CD4-positive, alpha-beta T cell treated with Interleukin-6 at 100 ng/mL for 8 hours (primary cell): ENCODE data around the gene KNDC1.

Source experiments
- DNase-seq: peaks from one replicate; pipeline ENCODE4 v3.0.0-alpha.2; 2020; ENCODE audit warnings: mixed read lengths, low spot score

The KNDC1 gene

DNA sequence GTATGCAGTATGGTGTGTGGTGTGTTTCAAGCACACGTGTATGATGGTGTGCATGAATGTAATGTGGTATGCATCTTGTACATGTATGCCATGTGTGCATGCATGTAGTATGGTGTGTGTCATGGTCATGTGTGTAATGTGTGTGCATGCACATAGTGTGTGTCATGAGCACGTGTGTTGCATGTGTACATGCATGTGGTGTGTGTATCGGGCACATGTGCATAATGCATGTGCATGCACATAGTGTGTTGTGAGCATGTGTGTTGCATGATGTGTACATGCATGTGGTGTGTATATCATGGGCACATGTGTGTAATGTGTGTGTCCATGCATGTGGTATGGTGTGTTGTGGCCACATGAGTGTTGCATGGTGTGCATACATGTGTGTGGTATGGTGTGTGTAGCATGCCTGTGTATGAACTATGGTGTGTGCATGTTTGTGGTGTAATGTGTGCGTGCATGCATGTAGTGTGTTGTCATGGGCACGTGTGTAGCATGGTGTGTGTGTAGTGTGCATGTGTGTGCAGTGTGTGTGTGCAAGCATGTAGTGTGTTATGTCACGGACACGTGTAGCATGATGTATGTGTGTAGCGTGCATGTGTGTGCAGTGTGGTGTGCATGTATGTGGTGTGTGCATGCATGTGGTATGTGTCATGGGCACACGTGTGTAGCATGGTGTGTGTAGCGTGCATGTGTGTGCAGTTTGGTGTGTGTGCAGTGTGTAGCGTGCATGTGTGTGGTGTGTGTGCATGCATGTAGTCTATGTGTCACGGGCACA lies 17.6 kb downstream of the KNDC1 start:
- DNase-seq, result no peak

DNA sequence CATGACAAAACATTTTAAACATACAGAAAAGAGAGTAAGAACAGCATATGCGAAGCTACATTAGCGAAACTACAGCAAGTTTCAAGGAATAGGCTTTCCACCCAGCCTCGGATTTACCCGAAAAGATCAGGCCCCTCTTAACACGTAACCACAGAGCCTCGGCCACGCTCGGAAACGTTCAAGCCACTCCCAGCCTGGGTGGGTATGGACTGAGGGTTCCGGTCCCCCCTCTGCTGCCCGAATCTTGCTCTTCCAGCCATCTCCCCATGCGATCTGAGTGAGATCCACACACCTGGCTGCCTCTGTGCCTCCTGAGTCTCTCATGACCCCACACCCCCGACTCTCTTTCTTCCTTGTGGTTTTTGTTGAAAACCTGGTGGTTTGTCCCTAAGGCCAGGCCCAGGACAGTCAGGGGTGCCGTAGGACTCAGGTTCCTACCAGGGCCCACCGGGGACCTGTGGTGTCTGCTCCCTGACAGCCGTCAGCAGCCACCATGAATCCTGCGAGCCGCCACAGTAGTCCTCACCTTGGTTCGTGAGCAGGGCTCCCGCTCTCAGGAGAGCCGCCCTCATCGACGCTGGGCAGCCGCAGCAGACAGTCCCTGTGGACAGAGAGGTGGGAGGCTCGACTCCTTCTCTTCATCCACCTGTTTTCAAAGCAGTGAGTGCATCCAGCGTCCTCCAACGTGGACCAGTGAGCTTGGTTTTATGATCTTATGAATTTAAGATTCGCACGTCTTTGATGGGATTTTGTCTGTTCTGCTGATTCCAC lies 18.5 kb downstream of the KNDC1 start:
- DNase-seq, result no peak

DNA sequence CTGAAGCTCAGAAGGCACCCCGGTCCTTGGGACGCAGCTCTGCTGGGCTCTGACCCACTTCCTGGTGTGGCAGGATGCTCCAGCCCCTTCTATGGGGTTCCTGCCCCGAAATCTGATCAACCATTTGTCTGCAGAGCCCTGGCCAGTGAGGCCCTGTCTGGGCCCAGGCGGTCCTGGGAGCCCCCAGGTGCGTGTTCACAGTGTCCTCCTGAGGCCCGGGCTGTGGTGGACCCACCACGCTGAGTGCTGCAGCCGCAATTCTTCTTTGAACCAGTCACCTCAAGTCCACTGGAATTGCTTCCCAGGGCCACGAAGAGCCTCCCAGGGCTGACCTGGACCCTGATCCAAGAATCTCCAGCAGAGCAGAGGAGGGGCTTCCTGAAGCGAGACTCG lies 19.1 kb downstream of the KNDC1 start:
- DNase-seq, result no peak

DNA sequence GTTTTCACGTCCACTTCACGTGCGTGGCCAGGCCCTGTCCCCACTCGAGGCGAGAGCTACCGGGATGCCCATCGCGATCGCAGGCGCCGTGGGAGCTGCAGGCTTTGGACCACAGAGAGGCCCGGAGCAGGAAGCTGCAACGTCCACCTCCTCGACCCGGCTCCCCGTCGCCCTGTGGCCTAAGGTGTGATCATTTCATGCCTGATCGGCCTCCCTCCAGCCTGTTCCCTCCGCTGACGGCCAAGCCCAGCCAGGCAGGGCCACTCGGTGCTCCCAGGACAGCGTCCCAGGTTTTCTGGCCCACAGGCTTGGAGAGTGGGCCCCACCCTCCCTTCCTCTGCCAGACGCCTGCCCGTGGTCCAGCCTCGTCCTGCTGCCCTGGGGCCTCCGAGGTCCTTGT lies 19.6 kb downstream of the KNDC1 start:
- DNase-seq, result no peak

DNA sequence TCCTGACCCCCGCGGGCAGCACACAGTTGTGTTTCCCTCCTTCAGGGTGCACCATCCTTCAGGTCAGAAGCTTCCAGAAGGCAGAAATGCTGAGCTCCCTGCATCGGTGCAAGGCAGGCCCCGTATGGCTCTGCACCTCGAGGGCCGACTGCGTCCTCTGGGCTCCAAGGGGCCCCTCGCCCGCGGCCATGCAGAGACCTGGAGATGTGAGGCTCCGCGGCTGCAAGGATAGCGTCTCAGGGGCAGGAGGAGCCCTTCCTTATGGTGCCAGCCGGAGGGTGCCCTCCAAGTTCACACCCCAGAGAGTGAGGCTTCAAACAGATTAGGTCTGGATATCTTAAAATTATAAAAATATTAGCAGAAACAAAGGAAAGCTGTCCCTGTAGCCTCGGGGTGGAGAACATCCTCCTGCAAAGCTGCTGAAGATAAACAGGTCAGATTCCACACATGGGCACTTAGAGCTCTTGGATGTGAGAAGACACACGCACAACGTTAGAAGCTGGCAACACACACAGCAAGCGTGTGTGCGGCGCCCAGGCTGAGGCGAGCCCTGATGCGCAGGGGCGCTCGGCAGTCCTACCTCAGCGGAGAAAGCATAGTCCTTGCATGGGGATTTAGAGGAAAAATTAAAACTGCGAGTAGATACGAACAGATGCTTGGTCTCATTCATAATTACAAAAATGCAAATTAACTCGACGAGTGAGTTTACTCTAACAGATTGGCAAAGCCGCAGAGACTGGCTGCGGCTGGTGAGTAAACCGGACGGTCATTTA lies 20.4 kb downstream of the KNDC1 start:
- DNase-seq, result no peak

DNA sequence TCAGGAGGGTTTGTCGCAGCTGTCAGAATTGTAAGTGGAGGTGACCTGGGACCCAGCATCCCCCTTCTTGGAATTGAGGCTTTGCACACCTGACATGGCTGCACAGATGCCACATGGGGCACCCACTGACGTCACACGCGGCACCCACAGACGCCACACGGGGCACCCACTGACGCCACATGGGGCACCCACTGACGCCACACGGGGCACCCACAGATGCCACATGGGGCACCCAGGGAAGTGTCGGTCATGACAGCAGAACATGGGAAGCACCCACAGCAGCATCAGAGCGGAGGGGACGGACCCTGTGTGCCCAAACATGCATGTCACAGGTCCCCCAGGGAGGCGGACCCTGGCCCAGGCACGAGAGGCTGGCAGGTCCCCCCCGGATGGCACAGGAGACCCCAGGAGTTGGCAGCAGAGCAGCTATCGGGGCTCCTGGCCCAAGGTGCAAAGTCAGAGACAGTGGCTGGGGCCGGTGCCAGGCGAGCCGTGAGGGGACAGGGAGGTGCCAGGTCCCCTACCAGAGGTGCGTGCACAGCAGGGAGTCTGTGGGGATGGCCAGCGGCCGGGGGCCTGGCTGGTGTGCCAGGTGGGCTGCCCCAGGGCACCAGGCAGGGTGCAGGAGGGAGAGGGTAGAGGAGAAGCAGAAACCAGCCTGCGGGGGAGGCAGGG lies 21.1 kb downstream of the KNDC1 start:
- no peak for DNase-seq

DNA sequence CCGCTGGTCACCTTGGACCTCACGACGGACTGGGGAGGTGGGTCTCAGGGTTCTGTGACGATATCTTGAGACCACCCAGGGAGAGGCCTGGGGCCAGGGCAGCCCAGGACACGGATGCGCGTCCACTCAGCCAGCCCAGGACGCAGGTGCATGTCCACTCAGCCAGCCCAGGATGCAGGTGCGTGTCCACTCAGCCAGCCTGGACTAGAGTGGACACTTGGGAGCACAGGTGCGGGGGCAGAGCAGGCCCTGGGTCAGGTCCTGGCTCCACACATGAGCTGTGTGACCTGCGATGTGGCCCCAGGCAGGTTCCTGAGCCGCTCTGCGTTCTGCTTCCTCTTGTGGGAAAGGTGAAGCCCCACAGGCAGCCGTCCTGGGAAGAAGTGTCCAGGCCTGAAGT lies 22.2 kb downstream of the KNDC1 start:
- no peak for DNase-seq

DNA sequence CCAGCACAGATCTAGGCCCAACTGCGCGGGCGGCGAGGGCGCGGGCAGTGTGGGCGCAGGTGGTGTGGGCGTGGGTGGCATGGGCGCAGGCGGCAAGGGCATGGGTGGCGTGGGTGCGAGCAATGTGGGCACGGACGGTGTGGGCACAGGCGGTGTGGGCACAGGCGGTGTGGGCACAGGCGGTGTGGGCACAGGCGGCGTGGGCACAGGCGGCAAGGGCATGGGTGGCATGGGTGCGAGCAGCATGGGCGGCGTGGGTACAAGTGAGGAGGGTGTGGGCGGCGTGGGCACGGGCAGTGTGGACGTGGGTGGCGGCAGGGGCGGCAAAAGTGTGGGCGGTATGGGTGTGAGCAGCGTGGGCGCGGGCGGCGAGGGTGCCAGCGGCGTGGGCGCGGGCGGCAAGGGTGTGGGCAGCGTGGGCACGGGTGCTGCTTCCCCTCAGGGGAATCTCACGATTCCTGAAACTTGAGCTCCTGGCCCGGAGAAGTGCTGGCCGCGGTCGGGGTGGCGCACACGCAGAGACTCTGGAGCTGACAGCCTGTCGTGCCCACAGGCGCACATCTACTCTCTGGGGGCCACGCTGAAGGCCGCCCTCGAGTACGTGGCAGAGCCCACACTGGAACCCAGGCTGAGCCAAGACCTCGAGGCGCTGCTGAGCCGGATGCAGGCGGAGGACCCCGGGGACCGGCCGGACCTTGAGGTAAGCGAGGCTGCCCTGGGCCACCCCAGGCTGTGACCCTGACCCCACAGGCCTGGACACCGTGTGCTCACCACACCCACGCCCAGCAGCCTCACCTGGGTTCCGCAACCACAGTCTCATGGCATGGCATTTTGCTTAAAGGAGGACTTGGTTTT lies 23.0 kb downstream of the KNDC1 start:
- DNase-seq, result no peak

DNA sequence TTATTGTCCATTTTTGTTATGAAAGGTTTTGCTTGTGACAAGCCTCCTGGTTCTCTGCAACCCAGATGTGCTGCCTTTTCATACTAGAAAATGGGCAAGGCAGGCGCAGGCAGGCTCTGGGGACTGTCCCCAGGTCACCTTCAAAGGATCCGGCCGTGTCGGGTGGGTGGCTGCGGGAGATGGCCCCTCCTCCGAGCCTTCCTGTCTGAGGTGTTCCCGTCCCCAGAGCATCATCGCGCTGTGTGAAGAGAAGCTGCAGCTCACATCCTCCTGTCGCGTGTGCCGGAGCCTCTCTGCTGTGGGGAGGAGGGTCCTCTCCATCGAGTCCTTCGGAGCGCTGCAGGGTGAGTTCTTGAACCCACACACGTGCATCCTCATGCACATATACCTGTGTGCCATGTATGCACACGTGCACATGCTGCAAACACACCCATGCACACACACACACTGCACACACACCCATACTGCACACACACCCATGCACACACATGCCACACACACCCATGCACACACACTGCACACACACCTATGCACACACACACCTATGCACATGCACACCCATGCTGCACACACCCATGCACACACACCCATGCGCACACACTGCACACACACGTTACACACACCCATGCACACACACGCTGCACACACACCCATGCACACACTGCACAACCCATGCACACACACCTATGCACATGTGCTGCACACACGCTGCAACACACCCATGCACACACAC lies 23.8 kb downstream of the KNDC1 start:
- no peak for DNase-seq

DNA sequence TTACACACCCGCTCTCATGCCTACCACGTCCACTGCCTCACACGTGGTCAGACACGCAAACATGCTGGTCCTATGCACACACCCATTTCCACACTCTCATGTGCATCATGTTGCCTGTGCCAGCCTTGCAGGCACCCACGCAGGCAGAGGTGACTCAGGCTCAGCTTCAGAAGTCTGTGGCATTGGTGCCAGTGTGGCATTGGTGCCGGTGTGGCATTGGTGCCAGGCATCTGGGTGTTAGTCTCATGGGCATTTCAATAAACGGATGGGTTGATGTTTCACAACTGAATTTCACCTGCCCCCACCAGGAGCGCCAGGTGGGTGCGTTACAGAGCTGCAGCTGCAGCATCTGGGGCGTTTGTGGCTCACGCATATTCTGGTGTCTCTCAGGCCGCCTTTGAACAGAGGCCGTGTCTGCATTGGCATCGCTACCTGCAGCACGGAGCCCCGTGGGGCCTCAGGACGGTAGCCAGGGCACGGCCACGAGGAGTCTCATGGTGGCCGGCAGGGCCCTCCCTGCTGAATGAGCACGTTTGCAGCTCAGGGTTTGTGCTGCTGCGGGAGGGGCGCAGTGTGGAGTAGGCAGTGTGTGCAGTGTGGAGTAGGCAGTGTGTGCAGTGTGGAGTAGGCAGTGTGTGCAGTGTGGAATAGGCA lies 24.7 kb downstream of the KNDC1 start:
- DNase-seq, result no peak

DNA sequence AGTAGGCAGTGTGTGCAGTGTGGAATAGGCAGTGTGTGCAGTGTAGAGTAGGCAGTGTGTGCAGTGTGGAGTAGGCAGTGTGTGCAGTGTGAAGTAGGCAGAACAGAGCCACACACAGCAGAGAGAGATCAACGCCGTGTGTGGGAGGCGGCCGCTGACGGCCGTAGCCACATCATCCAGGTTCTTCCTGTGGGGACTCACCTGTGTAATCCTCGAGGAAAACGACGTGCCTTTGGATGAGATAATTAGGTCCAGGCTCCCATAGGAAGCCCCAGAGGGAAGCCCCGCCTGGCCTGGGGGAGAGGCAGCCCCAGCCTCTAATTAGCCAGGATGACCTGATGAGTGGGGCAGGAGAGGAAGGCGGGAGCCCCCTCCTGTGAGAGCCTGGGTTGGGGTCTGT lies 25.4 kb downstream of the KNDC1 start:
- DNase-seq, result no peak

DNA sequence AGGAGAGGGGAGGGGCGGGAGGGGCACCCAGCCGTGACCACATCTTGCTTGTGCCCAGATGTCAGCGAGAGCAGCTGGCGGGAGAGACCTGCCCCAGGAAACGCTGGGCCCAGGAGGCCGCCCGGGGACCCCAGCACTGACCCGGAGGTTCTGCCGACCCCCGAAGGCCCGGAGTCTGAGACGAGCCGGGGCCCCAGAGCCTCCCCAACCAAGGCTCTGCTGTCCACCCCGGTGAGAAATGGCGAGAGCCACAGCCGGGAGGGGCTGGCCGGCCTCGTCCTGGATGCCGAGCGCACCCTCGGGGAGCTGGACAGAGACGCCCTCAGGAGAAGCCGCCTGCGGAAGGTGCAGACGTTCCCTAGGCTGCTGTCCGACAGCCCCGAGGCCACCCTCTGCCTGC lies 25.9 kb downstream of the KNDC1 start:
- DNase-seq, result no peak

DNA sequence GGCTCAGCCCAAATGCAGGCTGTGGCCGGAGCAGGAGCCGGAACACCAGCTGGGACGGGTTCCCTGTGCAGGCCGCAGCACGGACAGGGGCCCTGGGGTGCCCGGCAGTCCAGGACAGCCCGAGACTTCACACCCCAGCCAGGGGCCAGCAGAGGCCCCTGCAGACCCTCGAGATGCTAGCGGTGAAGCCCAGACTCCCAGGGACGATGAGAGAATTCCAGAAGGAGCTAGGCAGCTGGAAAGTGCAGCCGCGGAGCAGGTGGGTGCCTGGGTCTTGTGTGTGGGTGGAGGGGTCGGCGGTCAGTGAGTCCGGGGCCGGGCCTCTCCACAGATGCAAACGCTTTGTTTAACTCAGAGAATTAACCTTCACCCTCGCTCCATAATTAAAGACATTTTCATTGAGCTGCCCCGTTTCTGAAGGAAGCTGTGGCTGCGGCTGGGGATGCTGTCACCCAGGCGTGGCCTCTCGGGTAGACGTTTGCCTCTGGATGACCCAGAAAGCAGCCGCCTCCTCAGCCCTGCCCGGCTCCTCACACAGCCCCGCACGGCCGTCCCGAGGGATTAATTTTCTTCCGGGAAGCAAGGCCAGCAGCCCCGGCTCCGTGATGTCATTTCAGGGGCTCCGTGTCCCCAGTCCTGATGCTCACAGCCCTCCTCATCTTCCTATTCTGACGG lies 26.5 kb downstream of the KNDC1 start:
- no peak for DNase-seq

DNA sequence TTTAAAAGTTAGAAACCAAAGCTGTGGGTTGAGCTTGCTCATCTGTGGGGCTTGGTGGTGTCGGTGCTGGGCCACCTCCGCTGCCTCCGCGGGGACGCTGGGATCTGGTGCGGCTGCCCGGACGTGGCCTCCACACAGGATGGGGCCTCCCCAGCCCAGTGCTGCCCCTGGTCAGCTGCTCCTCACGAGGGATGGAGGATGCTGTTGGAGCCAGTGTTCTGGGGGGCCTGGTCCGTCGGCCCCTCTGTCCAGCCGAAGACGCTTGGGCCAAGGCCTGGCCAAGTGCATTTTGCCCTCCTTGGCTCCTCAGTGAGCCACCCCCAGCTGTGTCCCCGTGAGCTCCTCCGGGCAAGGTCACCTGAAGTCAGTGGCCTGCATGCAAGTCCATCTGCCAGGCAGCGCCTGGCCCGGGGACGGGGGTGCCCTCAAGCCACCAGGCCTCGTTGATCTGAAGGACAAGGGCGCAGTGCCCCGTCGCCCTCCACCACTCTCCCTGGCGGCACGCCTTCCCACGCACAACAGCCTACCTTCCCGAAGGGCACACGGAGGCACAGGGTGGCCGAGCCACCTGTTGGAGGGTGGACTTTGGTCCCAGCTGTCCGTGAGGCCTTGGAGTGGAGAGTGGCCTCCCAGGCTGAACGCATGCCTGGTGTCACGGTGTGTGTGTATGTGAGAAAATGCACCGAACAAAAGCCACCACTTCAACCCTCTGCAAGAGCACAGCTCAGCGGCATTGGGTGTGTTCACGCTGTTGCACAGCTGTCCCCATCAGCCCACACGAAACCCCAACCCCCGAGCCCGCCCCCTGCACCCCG lies 27.3 kb downstream of the KNDC1 start:
- no peak for DNase-seq

DNA sequence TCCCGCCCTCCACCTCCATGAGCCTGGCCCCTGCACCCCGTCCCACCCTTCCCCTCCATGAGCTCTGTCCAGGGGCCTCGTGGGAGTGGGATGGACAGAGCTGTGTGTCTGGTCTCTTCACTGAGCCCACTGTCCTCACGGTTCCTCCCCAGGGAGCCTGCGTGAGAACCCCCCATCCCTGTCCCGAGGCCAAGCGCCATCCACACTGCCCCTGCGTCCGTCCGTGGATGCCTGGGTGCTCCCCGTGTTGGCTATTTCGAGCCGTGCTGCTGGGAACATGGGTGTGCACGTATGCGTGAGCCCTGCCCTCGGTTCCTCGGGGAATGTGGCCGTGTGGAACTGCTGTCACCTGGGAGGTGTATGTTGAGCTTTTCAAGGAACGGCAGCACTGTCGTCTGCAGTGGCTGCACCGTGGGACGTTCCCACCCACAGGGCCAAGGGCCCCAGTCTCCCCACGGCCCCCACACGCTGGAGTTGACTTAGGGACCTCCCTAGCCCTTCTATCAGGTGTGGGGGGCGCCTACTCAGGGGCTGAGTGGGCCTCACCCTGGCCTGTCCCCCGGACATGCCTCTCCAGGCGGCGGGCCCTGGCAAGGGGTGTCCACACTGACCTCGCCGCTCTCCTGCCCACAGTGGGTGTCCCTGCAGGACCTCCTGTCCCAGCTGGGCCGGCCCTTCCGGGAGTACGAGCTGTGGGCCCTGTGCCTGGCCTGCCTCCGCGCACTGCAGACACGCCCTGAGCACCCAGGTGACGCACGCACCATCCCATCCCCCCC lies 28.1 kb downstream of the KNDC1 start:
- no peak for DNase-seq

DNA sequence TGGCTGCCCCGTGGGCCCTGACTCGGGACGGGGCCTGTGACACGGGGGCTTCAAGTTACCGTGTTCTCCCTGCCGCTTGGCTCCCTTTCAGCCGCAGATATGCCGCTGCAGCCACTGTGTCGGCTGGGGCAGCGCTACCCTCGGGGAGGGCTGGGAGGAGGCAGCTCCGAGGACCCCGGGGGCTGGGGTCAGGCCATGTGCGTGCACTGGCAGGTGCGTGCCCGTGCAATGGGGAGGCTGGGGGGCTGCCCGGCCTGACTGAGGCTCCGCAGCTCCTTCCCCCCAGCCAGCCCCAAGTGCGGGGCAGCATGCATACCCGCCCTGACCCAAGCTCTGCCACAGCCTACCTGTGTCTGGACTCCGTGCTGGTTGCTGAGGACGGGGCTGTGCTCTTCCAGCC lies 29.2 kb downstream of the KNDC1 start:
- DNase-seq, result no peak

DNA sequence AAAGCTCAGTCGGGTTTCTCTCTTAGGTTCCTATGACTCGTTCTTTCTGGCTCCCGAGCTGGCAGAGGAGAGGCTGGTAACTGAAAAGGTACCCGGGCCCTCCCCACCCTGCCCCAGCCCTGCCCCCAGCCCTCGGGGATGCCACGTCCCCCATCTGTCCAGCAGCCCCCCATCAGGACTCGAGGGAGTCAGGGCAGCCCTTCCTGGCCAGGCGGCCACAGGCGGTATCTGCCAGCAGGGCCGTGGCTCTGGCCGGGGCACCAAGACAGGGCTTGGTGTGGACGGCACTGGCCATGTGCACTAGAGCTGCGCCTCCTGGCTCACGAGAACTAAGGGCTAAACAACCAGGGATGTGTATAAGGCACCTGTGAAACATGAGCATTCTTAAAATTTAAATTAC lies 29.7 kb downstream of the KNDC1 start:
- no peak for DNase-seq

DNA sequence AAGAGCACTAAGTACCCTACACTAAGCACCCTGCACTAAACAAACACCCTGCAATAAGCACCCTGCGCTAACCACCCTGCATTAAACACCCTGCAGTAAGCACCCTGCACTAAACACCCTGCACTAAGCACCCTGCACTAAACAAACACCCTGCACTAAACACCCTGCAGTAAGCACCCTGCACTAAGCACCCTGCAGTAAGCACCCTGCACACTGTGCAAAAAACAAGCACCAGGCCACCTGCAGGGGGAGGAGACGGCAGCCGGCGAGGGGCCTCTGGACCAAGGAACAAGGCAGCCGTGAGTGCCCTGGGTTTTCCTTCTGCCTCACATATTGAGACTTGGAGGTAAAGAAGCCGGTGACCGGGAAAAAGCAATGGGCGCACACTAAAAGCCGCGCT lies 30.2 kb downstream of the KNDC1 start:
- DNase-seq, result no peak
